ENCODE results near the gene MIPOL1.
"Not testable (repeated sequence)": the region's sequence is repeated elsewhere in the genome, so short reads cannot be mapped to it uniquely, and the experiment has no call there.

The MIPOL1 gene

GRCh38 chr14:37515771-37516170 is 318.0 kb downstream of the MIPOL1 start:
- DNase-seq (ENCODE audit: low spot score) (no peak), FAIRE-seq (no peak)

- DNase-seq (ENCODE audit: low spot score) = no peak
- no peak for FAIRE-seq
These were observed 329.3 kb downstream of the MIPOL1 start for GRCh38 chr14:37526994-37527393.

GRCh38 chr14:37539992-37540391 is 342.3 kb downstream of the MIPOL1 start:
- no peak for FAIRE-seq

GRCh38 chr14:37544407-37544806 is 346.7 kb downstream of the MIPOL1 start:
- FAIRE-seq (no peak), DNase-seq (ENCODE audit: low spot score) (no peak)

More at GRCh38 chr14:37539992-37540391, 342.3 kb downstream of the MIPOL1 start:
- DNase-seq (ENCODE audit: low spot score) = no peak

GRCh38 chr14:37545174-37545573 is 347.4 kb downstream of the MIPOL1 start:
- FAIRE-seq = no peak
- DNase-seq (ENCODE audit: low spot score) = no peak

- FAIRE-seq (no peak), DNase-seq (ENCODE audit: low spot score) (no peak)
These were observed 349.1 kb downstream of the MIPOL1 start for GRCh38 chr14:37546621-37547447.

- no peak for FAIRE-seq
- DNase-seq (ENCODE audit: low spot score) = no peak
These were observed 352.8 kb downstream of the MIPOL1 start for GRCh38 chr14:37550511-37550910.

- DNase-seq (ENCODE audit: low spot score) (no peak), FAIRE-seq (no peak)
These were observed 353.4 kb downstream of the MIPOL1 start for GRCh38 chr14:37551119-37551518.

GRCh38 chr14:37553935-37554550 is 356.3 kb downstream of the MIPOL1 start:
- no peak for FAIRE-seq

GRCh38 chr14:37555596-37555995 is 357.9 kb downstream of the MIPOL1 start:
- FAIRE-seq = not testable (repeated sequence)

More at GRCh38 chr14:37553935-37554550, 356.3 kb downstream of the MIPOL1 start:
- DNase-seq (ENCODE audit: low spot score) = no peak

GRCh38 chr14:37558740-37559139 is 361.0 kb downstream of the MIPOL1 start:
- FAIRE-seq = no peak

More at GRCh38 chr14:37555596-37555995, 357.9 kb downstream of the MIPOL1 start:
- not testable (repeated sequence) for DNase-seq (ENCODE audit: low spot score)

GRCh38 chr14:37559386-37559785 is 361.6 kb downstream of the MIPOL1 start:
- FAIRE-seq = no peak
- no peak for DNase-seq (ENCODE audit: low spot score)

More at GRCh38 chr14:37558740-37559139, 361.0 kb downstream of the MIPOL1 start:
- DNase-seq (ENCODE audit: low spot score) = no peak

GRCh38 chr14:37563189-37563588 is 365.5 kb downstream of the MIPOL1 start:
- FAIRE-seq (no peak), DNase-seq (ENCODE audit: low spot score) (no peak)

GRCh38 chr14:37565550-37565949 is 367.8 kb downstream of the MIPOL1 start:
- DNase-seq (ENCODE audit: low spot score) = no peak

GRCh38 chr14:37566811-37567371 is 369.2 kb downstream of the MIPOL1 start:
- FAIRE-seq (no peak), DNase-seq (ENCODE audit: low spot score) (no peak)

More at GRCh38 chr14:37565550-37565949, 367.8 kb downstream of the MIPOL1 start:
- no peak for FAIRE-seq

- no peak for FAIRE-seq
- DNase-seq (ENCODE audit: low spot score) = no peak
These were observed 372.0 kb downstream of the MIPOL1 start for GRCh38 chr14:37569729-37570128.

- FAIRE-seq (no peak), DNase-seq (ENCODE audit: low spot score) (no peak)
These were observed 373.7 kb downstream of the MIPOL1 start for GRCh38 chr14:37571391-37571790.

- no peak for FAIRE-seq
- no peak for DNase-seq (ENCODE audit: low spot score)
These were observed 375.6 kb downstream of the MIPOL1 start for GRCh38 chr14:37573356-37573755.

GRCh38 chr14:37579274-37579673 is 381.5 kb downstream of the MIPOL1 start:
- FAIRE-seq = no peak

GRCh38 chr14:37580146-37580545 is 382.4 kb downstream of the MIPOL1 start:
- peak; percentile 4 for DNase-seq (ENCODE audit: low spot score)
- no peak for FAIRE-seq

More at GRCh38 chr14:37579274-37579673, 381.5 kb downstream of the MIPOL1 start:
- no peak for DNase-seq (ENCODE audit: low spot score)

- FAIRE-seq = no peak
- no peak for DNase-seq (ENCODE audit: low spot score)
These were observed 385.8 kb downstream of the MIPOL1 start for GRCh38 chr14:37583358-37584210.

All from RCC 7860 (cell line).